SK-N-SH treated with all-trans-retinoic acid at 6 μM for 48 hours (cell line): Measurements from ENCODE around the gene MRPL33.

ENCODE experiments used
- ATAC-seq: fragments of 200-7000 bp; cut with Tn5 transposase; 3 replicates; pipeline ENCODE4 v1.9.1; 2020; ENCODE audit warnings: mild to moderate bottlenecking, moderate library complexity
- CSDC2 ChIP-seq: fragments of 250-450 bp; sonication (Bioruptor Pico); IDR thresholded peaks from 2 replicates; pipeline ENCODE4 v1.5.0; 2020; ENCODE audit warnings: mild to moderate bottlenecking, moderate library complexity
- GLIS3 ChIP-seq: fragments of 250-450 bp; sonication (Bioruptor Pico); IDR thresholded peaks from 2 replicates; pipeline ENCODE4 v1.5.0; 2020; ENCODE audit warnings: mild to moderate bottlenecking, moderate library complexity
- ISL1 ChIP-seq: fragments of 250-450 bp; sonication (Bioruptor Pico); IDR thresholded peaks from 2 replicates; pipeline ENCODE4 v2.1.2; 2022; ENCODE audit warnings: mild to moderate bottlenecking, moderate library complexity
- OSR1 ChIP-seq: fragments of 250-450 bp; sonication (Bioruptor Pico); IDR thresholded peaks from 2 replicates; pipeline ENCODE4 v1.8.0; 2022; ENCODE audit warnings: moderate library complexity, mild to moderate bottlenecking, inconsistent platforms
- PPARA ChIP-seq: fragments of 250-450 bp; sonication (Bioruptor Pico); IDR thresholded peaks from 2 replicates; pipeline ENCODE4 v1.5.0; 2020; ENCODE audit warnings: mild to moderate bottlenecking, borderline replicate concordance
- RARB ChIP-seq: fragments of 250-450 bp; sonication (Bioruptor Pico); IDR thresholded peaks from 2 replicates; pipeline ENCODE4 v1.8.0; 2021; ENCODE audit warnings: mild to moderate bottlenecking, moderate library complexity
- SNAI2 ChIP-seq: fragments of 250-450 bp; sonication (Bioruptor Pico); IDR thresholded peaks from 2 replicates; pipeline ENCODE4 v1.5.0; 2020; ENCODE audit warnings: mild to moderate bottlenecking, moderate library complexity
- TCF4 ChIP-seq: fragments of 250-450 bp; sonication (Bioruptor Pico); IDR thresholded peaks from 2 replicates; pipeline ENCODE4 v1.8.0; 2021; ENCODE audit warnings: mild to moderate bottlenecking, moderate library complexity, borderline replicate concordance
- TOX ChIP-seq: fragments of 250-450 bp; sonication (Bioruptor Pico); IDR thresholded peaks from 2 replicates; pipeline ENCODE4 v1.8.0; 2021; ENCODE audit warnings: mild to moderate bottlenecking, moderate library complexity, borderline replicate concordance
- ZC3H10 ChIP-seq: fragments of 250-450 bp; sonication (Bioruptor Pico); IDR thresholded peaks from 2 replicates; pipeline ENCODE4 v1.5.1; 2021; ENCODE audit warnings: mild to moderate bottlenecking, moderate library complexity
- ZFP3 ChIP-seq: fragments of 250-450 bp; sonication (Bioruptor Pico); IDR thresholded peaks from 2 replicates; pipeline ENCODE4 v1.5.0; 2020; ENCODE audit warnings: mild to moderate bottlenecking, moderate library complexity
- ZFP30 ChIP-seq: fragments of 450-650 bp; formaldehyde crosslinking; IDR thresholded peaks from 2 replicates; pipeline ENCODE4 v1.5.0; 2022; ENCODE audit warnings: mild to moderate bottlenecking, moderate library complexity
- ZNF565 ChIP-seq: fragments of 450-650 bp; formaldehyde crosslinking; conservative IDR thresholded peaks from 2 replicates; pipeline ENCODE4 v1.5.0; 2020; ENCODE audit warnings: low read depth, mild to moderate bottlenecking, moderate library complexity
- ZNF70 ChIP-seq: fragments of 450-650 bp; formaldehyde crosslinking; IDR thresholded peaks from 2 replicates; pipeline ENCODE4 v1.5.0; 2020; ENCODE audit warnings: mild to moderate bottlenecking, moderate library complexity
- ZNF8 ChIP-seq: fragments of 450-650 bp; formaldehyde crosslinking; IDR thresholded peaks from 2 replicates; pipeline ENCODE4 v1.5.0; 2020; ENCODE audit warnings: mild to moderate bottlenecking, moderate library complexity
- TF ChIP-seq, protein P1 (sequence below): fragments of 250-450 bp; sonication (Bioruptor Pico); IDR thresholded peaks from 2 replicates; pipeline ENCODE4 v1.5.1; 2021; ENCODE audit warnings: mild to moderate bottlenecking, moderate library complexity
- TF ChIP-seq, protein P2 (sequence below): fragments of 250-450 bp; sonication (Bioruptor Pico); IDR thresholded peaks from 2 replicates; pipeline ENCODE4 v1.8.0; 2020; ENCODE audit warnings: mild to moderate bottlenecking, moderate library complexity, borderline replicate concordance
- TF ChIP-seq, protein P3 (sequence below): fragments of 250-450 bp; sonication (Bioruptor Pico); IDR thresholded peaks from 2 replicates; pipeline ENCODE4 v1.5.0; 2020; ENCODE audit warnings: mild to moderate bottlenecking, moderate library complexity
- TF ChIP-seq, protein P4 (sequence below): fragments of 250-450 bp; sonication (Bioruptor Pico); IDR thresholded peaks from 2 replicates; pipeline ENCODE4 v1.5.1; 2020; ENCODE audit warnings: low read depth, mild to moderate bottlenecking, moderate library complexity
- TF ChIP-seq, protein P5 (sequence below): fragments of 250-450 bp; sonication (Bioruptor Pico); IDR thresholded peaks from 2 replicates; pipeline ENCODE4 v1.8.0; 2021; ENCODE audit warnings: low read depth, mild to moderate bottlenecking, moderate library complexity, borderline replicate concordance

MRPL33 gene

DNA sequence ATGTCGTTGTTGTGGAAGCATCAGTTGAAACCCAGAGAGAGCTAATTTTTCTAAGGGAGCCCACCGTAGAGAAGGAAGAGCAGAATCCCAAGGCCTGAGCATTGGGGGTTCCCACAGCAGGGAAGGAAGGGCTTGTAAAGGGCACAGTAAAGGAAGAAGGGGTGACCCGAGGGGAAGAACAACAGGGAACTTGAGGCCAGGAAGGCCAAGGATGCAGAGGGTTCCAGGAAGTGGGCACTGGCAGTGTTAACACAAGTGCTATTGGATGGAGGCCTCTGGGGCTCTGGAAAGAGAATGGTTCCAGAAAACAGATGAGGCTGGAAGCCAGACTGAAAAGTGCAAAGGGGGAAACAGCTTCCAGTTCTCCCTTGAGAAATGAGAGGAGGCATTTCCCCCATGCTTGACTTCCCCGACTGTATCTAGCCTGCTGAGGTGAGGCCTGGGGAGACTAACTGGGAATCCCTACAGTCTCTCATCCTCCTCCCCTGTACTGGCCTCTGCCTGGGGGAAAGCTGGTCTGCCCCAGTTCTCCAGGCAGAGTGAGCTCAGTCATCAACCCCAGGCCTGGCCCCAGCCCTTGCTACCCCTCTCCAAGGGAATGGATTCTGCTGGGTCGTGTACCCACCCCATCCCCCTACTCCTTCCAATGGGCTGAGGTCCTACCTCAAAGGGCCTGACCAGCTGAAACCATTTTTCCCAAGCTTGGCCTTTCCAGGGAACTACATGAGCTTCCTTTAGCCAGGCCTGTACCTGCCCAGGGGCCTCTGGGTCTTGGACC lies 43.2 kb upstream of the MRPL33 start:
- TF ChIP-seq TOX (no peak), ZNF70 (CRISPR knock-in tag) (no peak), OSR1 (CRISPR knock-in tag) (no peak), ISL1 (CRISPR knock-in tag) (no peak), TCF4 (no peak)
- TF ChIP-seq, protein P1, sequence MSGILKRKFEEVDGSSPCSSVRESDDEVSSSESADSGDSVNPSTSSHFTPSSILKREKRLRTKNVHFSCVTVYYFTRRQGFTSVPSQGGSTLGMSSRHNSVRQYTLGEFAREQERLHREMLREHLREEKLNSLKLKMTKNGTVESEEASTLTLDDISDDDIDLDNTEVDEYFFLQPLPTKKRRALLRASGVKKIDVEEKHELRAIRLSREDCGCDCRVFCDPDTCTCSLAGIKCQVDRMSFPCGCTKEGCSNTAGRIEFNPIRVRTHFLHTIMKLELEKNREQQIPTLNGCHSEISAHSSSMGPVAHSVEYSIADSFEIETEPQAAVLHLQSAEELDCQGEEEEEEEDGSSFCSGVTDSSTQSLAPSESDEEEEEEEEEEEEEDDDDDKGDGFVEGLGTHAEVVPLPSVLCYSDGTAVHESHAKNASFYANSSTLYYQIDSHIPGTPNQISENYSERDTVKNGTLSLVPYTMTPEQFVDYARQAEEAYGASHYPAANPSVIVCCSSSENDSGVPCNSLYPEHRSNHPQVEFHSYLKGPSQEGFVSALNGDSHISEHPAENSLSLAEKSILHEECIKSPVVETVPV (CRISPR knock-in tag): no peak
- TF ChIP-seq, protein P2, sequence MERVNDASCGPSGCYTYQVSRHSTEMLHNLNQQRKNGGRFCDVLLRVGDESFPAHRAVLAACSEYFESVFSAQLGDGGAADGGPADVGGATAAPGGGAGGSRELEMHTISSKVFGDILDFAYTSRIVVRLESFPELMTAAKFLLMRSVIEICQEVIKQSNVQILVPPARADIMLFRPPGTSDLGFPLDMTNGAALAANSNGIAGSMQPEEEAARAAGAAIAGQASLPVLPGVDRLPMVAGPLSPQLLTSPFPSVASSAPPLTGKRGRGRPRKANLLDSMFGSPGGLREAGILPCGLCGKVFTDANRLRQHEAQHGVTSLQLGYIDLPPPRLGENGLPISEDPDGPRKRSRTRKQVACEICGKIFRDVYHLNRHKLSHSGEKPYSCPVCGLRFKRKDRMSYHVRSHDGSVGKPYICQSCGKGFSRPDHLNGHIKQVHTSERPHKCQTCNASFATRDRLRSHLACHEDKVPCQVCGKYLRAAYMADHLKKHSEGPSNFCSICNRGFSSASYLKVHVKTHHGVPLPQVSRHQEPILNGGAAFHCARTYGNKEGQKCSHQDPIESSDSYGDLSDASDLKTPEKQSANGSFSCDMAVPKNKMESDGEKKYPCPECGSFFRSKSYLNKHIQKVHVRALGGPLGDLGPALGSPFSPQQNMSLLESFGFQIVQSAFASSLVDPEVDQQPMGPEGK: no peak
- no peak for ATAC-seq

DNA sequence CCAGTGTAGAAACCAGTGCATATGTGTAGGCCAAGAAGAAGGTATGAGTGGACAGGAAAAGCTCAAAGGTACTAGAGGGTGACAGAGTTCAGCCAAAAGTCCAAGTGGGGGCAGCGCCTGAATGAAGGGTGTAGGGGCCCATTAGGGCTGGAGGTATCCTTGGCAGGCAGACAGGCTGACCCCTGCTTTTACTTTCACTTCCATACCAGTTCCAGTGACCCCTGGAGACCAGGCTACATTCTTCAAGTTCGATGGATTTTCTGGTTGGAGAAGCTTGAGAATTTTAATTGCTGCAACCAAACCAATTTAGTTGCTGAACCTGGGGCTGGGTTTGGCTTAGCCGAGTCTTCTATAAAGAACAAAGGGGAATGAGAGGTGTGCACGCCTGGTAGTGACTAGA lies 42.3 kb upstream of the MRPL33 start:
- no peak; the same call in 1 of the 3 replicates for ATAC-seq

DNA sequence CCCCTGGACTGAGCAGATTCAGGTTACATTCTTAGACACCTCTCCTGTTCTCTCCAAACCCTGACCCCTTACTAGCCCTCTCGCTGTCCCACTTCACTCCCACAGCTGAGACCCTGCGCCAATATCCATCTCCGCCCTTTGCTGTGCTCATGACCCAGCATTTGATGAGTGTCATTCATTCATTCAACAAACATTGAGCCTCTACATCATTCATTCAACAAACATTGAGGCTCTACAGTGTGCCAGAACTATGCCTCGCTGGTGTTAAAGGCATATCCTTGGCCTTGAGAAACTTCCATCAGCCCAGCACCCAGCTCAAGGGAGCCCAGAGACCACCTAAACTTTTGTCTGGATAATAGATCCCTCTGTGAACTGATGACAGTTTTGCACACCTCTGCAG lies 41.9 kb upstream of the MRPL33 start:
- TF ChIP-seq PPARA (CRISPR knock-in tag): no peak
- no peak for TF ChIP-seq SNAI2 (CRISPR knock-in tag)
- TF ChIP-seq, protein P1 (CRISPR knock-in tag): no peak
- no peak for TF ChIP-seq RARB (CRISPR knock-in tag)
- TF ChIP-seq, protein P3, sequence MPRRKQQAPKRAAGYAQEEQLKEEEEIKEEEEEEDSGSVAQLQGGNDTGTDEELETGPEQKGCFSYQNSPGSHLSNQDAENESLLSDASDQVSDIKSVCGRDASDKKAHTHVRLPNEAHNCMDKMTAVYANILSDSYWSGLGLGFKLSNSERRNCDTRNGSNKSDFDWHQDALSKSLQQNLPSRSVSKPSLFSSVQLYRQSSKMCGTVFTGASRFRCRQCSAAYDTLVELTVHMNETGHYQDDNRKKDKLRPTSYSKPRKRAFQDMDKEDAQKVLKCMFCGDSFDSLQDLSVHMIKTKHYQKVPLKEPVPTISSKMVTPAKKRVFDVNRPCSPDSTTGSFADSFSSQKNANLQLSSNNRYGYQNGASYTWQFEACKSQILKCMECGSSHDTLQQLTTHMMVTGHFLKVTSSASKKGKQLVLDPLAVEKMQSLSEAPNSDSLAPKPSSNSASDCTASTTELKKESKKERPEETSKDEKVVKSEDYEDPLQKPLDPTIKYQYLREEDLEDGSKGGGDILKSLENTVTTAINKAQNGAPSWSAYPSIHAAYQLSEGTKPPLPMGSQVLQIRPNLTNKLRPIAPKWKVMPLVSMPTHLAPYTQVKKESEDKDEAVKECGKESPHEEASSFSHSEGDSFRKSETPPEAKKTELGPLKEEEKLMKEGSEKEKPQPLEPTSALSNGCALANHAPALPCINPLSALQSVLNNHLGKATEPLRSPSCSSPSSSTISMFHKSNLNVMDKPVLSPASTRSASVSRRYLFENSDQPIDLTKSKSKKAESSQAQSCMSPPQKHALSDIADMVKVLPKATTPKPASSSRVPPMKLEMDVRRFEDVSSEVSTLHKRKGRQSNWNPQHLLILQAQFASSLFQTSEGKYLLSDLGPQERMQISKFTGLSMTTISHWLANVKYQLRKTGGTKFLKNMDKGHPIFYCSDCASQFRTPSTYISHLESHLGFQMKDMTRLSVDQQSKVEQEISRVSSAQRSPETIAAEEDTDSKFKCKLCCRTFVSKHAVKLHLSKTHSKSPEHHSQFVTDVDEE (CRISPR knock-in tag): no peak
- no peak for TF ChIP-seq ZFP30 (CRISPR knock-in tag)
- TF ChIP-seq ZNF8 (CRISPR knock-in tag): no peak
- no peak for TF ChIP-seq ISL1 (CRISPR knock-in tag)
- no peak for TF ChIP-seq TOX
- no peak for TF ChIP-seq GLIS3 (CRISPR knock-in tag)
- TF ChIP-seq, protein P4, sequence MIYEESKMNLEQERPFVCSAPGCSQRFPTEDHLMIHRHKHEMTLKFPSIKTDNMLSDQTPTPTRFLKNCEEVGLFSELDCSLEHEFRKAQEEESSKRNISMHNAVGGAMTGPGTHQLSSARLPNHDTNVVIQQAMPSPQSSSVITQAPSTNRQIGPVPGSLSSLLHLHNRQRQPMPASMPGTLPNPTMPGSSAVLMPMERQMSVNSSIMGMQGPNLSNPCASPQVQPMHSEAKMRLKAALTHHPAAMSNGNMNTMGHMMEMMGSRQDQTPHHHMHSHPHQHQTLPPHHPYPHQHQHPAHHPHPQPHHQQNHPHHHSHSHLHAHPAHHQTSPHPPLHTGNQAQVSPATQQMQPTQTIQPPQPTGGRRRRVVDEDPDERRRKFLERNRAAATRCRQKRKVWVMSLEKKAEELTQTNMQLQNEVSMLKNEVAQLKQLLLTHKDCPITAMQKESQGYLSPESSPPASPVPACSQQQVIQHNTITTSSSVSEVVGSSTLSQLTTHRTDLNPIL (CRISPR knock-in tag): no peak
- ATAC-seq: no peak

More for the DNA sequence above, 42.3 kb upstream of the MRPL33 start:
- TF ChIP-seq SNAI2 (CRISPR knock-in tag) (no peak), CSDC2 (CRISPR knock-in tag) (no peak), GLIS3 (CRISPR knock-in tag) (no peak), OSR1 (CRISPR knock-in tag) (no peak), ZFP3 (CRISPR knock-in tag) (no peak)
- TF ChIP-seq, all 23 proteins: peak for 0

DNA sequence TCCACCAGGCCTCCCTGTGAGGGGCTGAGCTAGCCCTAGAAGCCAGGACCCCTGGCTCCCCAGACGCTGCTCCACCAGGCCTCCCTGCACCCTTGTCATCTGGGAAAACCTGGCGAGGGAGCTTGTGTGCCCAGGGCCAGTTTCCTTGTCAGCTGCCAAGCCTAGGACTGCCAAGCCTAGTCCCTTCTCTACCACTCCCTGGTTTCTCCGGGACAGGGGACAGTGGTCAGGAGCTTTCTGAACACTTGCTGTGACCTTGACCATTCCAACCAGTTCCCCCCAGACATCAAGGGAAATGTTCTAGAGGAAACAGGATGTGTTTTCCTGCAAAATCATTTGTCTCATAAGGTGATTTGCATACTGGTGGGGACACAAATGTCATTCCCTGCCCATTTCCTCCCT lies 41.3 kb upstream of the MRPL33 start:
- ATAC-seq: no peak
- TF ChIP-seq ZNF565 (CRISPR knock-in tag): no peak
- no peak for TF ChIP-seq ZC3H10 (CRISPR knock-in tag)
- TF ChIP-seq, protein P2: no peak
- TF ChIP-seq, protein P5, sequence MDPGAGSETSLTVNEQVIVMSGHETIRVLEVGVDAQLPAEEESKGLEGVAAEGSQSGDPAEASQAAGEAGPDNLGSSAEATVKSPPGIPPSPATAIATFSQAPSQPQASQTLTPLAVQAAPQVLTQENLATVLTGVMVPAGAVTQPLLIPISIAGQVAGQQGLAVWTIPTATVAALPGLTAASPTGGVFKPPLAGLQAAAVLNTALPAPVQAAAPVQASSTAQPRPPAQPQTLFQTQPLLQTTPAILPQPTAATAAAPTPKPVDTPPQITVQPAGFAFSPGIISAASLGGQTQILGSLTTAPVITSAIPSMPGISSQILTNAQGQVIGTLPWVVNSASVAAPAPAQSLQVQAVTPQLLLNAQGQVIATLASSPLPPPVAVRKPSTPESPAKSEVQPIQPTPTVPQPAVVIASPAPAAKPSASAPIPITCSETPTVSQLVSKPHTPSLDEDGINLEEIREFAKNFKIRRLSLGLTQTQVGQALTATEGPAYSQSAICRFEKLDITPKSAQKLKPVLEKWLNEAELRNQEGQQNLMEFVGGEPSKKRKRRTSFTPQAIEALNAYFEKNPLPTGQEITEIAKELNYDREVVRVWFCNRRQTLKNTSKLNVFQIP (CRISPR knock-in tag): no peak
- TF ChIP-seq, protein P1 (CRISPR knock-in tag): no peak
- TF ChIP-seq ISL1 (CRISPR knock-in tag): no peak
